ENCODE measurements around the gene ATL1.
A peak's percentile ranks its signal among the peaks of the same experiment; 100 is the strongest.
"Not testable (repeated sequence)": the region's sequence is repeated elsewhere in the genome, so short reads cannot be mapped to it uniquely, and the experiment has no call there.

ATL1 gene

GRCh38 chr14:50534997-50535396, 24.9 kb upstream of the ATL1 start:
- DNase-seq = no peak

GRCh38 chr14:50538034-50538433, 21.9 kb upstream of the ATL1 start:
- not testable (repeated sequence) for DNase-seq

GRCh38 chr14:50539051-50539450, 20.9 kb upstream of the ATL1 start:
- no peak for DNase-seq

- DNase-seq = no peak
These were observed 18.8 kb upstream of the ATL1 start for GRCh38 chr14:50541159-50541567.

- DNase-seq = peak; percentile 34
These were observed 17.0 kb upstream of the ATL1 start for GRCh38 chr14:50542941-50543418.

GRCh38 chr14:50544911-50545310, 15.0 kb upstream of the ATL1 start:
- no peak for DNase-seq

GRCh38 chr14:50545618-50546017, 14.3 kb upstream of the ATL1 start:
- no peak for DNase-seq

GRCh38 chr14:50550294-50550693, 9.7 kb upstream of the ATL1 start:
- no peak for DNase-seq

- no peak for DNase-seq
These were observed 8.1 kb upstream of the ATL1 start for GRCh38 chr14:50551877-50552276.

GRCh38 chr14:50552796-50553195, 7.1 kb upstream of the ATL1 start:
- DNase-seq = not testable (repeated sequence)

GRCh38 chr14:50560931-50561285, 963 bp downstream of the ATL1 start:
- DNase-seq = peak; percentile 94

GRCh38 chr14:50562841-50563240, 2.9 kb downstream of the ATL1 start:
- DNase-seq = no peak

GRCh38 chr14:50569714-50570274, 9.8 kb downstream of the ATL1 start:
- no peak for DNase-seq

- DNase-seq = no peak
These were observed 13.9 kb downstream of the ATL1 start for GRCh38 chr14:50573862-50574261.

GRCh38 chr14:50575769-50576168, 15.8 kb downstream of the ATL1 start:
- no peak for DNase-seq

GRCh38 chr14:50577982-50578381, 18.0 kb downstream of the ATL1 start:
- DNase-seq = no peak

- no peak for DNase-seq
These were observed 18.5 kb downstream of the ATL1 start for GRCh38 chr14:50578433-50578832.

- DNase-seq = no peak
These were observed 30.5 kb downstream of the ATL1 start for GRCh38 chr14:50590464-50590863.

- no peak for DNase-seq
These were observed 34.8 kb downstream of the ATL1 start for GRCh38 chr14:50594577-50595316.

- DNase-seq = no peak
These were observed 38.8 kb downstream of the ATL1 start for GRCh38 chr14:50598765-50599164.

- peak; percentile 12 for DNase-seq
These were observed 39.9 kb downstream of the ATL1 start for GRCh38 chr14:50599700-50600444.

- no peak for DNase-seq
These were observed 40.9 kb downstream of the ATL1 start for GRCh38 chr14:50600849-50601248.

GRCh38 chr14:50601394-50601793, 41.4 kb downstream of the ATL1 start:
- DNase-seq = no peak

GRCh38 chr14:50602035-50602434, 42.1 kb downstream of the ATL1 start:
- no peak for DNase-seq
